ENCODE results near the gene TBC1D4.

The TBC1D4 gene

DNA sequence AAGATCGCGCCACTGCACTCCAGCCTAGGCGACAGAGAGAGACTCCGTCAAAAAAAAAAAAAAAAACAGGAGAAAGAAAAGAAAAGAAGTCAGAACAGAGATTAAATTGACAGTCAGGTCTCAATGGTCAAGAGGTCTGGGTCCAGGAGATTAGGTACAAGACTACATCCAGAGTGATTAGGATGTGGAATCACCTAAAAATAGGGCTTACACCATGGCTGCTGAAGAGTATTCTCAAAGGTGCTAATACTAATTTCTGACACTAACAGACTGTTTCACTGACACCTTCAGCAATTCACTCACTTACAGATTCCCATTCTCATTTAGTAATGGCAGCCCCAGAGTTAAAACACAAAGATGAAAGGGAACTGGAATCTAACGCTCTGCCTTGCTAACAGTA is 91.7 kb downstream of the TBC1D4 start:
- DNase-seq (ENCODE audit: low read depth, low spot score) = no peak

DNA sequence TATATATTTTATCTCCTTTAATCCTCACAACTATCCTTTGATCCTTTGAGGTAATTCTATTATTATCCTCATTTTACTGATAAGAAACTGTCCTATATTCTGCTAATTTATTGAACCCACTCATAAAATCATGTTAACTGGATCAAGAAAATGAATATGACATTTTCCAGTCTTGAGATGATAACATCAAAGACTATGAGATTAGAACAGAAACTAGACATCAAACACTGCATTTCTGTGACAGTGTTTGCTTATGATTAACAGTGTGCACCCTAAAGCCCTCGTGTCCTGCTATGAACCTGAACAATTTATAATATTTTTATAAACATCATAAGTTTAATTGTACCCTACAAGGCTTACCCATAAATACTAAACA is 96.3 kb downstream of the TBC1D4 start:
- DNase-seq (ENCODE audit: low read depth, low spot score) = no peak

DNA sequence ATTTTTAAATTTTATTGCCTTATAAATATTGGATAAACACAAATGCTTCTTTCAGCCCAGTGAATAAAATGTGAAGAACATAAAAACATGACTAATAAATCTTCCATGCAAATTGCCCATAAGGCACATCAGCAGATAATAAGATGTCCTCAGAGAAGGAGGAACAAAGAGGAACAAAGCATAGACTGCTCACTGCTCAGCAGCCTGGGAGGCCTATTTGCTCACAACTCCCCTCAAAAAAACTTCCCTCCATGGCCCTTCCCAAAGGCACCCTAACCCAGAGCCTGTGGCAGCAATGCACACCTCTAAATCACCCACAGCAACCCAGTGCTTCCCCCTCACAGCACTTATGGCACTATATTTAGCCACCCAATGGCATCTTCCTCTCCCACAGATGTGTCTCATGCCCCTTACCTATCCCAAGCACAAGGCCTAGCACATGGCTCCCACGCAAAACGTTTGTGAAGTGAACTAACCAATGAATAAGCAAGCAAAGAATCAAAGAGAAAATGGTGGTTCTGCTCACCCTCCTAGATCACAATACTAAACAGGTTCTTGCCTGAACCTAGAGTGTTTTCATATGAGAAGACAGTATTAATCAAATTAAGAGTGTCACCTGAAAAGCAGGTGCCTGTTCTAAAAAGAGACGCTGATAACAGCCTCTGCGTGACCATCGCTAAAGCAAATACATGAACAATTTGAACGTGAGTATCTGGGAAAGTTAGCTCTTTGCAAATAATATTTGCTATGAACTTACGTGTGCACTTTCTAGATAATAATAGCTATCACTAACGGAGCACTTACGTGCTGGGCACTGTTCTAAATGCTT is 96.9 kb downstream of the TBC1D4 start:
- DNase-seq (ENCODE audit: low read depth, low spot score) = no peak

DNA sequence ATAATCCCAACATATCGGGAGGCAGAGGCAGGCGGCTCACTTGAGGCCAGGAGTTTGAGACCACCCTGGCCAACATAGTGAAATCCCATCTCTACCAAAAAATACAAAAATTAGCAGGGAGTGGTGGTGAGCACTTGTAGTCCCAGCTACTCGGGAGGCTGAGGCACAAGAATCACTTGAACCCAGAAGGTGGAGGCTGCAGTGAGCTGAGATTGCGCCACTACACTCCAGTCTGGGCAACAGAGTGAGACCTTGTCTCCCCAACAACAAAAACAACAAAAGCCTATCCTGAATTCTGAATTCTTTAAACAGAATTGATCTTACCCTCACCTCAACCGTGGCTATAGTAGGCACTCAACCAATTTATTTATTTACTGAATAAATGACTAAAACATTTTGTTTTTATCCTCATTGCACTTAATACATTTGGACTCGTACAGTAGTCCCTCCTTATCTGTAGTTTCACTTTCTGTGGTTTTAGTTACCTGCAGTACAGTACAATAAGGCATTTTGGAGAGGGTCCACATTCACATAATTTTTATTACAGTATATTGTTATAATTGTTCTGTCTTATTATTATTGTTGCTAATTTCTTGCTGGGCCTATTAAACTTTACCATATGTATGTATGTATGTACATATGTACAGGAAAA is 98.8 kb downstream of the TBC1D4 start:
- DNase-seq (ENCODE audit: low read depth, low spot score) = no peak

DNA sequence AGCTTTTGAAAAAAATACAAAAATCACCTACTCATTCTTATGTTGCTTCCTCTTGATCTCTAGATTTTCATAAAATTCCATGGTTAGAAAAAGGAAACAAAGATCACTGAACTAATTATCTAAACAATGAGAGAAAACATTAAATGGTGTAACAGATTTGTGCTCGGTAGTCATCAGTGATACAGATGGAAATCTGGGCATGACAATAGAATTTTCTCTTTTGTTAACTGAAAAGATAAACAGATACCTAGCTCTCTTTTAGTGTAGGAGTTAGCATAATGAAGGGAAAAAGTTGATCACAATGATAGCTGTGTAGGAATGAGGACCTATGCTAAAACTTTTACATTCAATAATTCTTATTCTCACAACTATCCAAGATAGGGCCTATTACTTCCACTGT is 103.7 kb downstream of the TBC1D4 start:
- no peak for DNase-seq (ENCODE audit: low read depth, low spot score)

DNA sequence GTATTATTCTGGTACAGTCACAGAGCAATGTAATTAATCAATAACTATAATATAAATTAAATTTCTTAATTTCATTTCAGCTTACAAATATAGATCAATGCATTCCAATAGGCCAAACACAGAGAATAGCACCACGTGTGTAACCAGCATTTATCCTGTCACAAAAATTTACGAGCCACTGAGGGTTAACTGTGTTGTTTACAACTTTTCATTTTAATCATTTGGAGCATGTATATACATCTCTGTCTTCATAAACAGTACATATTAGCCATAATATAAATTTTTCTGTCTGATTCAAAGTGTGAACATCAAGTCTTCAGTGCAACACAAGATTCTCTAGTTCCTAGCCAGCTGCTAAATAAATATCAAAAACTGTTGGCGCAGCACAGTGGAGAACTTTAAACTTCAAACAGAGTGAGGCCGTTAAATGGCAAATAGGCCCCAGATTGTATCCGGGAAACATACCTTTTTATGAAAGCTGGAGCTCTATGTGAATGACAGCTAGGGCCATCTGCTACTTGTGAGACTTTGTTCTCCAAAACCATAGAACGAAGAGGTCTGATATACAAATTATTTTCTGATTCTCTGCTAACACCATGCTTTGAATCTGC is 105.1 kb downstream of the TBC1D4 start:
- DNase-seq (ENCODE audit: low read depth, low spot score) = no peak

DNA sequence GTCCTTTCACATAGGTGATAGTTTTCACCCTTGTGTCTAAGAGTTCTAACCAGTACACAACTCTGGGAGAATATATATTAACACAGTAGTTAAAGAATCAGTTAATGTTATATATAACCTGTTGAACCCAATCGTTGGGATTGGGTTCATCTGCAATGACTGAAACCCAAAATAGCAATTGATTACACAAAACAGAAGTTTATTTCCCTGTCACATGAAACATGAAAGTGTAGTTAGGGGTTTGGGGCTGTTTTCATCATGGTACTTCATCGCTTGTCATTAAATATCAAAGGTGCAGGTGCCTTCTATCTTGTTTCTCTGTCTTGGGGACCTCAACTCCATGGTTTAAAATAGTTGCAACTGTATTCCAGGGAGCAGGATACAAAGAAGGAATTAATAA is 106.6 kb downstream of the TBC1D4 start:
- DNase-seq (ENCODE audit: low read depth, low spot score) = no peak

DNA sequence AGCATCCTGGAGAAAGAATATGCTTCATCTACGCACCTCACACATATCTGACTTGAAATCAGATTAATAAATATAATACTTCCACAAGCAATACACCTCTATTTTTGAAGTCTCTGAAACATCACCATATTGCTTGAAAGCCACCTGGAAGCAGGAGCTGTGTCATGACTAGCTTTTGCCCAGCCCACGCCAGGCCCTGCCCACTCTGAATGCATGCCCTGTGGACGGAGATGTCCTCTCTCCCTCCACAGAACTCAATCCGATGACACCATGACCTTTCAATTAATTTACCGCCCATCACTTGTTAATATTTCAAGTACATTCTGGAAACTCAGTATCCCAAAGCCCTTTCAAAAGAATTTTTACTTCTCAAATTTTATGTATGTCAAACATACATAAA is 108.0 kb downstream of the TBC1D4 start:
- DNase-seq (ENCODE audit: low read depth, low spot score) = no peak

DNA sequence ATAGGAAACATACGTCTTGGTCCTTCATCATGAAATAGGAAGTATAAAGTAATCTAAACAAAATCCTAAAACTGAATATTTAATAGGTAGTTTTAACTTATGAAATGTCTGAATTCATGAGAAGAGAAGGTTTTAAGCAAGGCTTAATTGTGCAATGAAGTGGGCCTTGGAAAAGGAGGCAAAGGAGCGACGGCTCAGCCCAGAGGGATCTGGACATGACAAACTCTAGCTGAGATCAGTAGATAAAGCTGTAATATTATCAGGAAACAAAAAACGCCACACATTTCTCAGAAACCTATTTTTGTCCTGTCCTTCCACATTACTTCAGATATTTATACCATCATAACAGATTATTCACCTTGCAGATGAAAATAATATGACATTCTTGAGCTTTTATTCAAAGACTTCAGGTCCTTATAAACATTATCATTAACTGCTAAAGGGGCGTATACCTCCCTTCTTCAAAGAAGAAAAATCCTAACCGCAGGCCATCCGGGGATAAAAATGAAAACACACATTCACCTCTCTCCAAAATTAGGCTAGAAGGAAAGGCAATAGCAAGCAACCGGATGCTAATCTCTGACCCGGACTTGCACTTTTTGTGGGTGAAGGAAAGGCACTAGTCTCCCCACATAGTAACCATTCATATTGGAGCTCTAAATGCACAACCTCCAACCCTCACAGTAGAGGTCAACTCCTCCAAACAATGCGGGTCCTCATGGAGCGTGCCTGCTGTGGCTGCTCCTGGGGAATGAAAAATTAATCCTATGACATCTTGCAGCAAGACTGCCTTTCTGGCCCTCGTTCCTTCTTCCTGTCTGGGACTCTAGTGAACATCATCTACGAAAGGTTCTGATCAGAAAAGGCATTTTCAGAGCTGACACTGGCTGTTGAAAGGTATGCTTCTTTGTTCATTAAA is 108.8 kb downstream of the TBC1D4 start:
- DNase-seq (ENCODE audit: low read depth, low spot score) = no peak

DNA sequence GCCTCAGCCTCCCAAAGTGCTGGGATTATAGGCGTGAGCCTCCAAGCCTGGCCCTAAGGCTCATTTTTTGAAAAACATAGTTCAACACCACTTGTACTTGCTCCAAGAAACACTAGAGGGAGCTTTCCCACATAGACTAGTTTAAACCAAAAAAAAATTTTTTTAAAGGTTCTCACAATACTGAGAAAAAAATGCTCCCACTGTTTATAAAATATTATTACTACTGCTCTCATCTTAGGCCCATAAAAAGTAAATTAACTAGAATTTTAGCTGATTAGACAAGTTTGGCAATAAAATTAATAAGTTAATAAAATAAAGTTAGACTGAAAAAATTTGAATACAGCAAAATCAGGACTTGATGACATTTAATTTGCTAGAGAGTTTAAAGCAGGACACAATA is 109.5 kb downstream of the TBC1D4 start:
- no peak for DNase-seq (ENCODE audit: low read depth, low spot score)

DNA sequence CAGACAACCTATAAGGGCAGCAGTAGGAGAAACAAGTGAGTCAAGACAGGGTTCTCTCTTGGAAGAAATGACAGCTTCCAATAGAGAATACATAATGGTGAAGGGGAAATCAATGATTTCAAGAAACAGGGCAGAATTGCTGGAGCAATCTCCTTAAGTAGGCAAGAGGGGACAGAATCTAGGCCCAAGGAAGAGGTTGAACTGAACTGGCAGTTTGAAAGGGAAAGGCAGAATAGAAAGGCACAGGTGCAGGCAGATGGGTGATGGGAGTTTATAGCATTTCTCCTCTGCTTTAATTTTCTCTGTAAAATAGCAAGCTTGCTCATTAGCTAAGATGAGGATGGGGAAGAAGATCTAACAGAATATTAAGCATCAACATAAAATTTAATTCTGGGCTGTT is 110.8 kb downstream of the TBC1D4 start:
- no peak for DNase-seq (ENCODE audit: low read depth, low spot score)

DNA sequence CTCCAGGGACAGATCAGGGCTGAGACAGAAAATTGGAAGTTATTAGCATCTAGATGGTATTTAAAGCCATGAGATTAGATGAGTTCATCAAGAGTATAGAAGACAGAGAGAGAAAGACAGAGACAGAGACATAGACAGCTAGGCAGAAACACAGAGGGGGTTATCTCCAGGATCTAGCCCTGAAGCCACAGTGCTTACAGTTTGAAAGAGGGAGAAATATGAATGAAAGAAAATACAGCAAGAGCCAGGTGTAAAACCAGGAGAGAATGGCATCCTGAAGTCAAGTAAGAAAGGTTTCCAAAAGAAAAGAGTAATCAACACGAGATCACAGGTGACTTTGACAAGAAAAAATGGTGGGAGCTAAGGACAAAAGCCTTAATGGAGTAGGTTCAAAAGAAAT is 111.2 kb downstream of the TBC1D4 start:
- no peak for DNase-seq (ENCODE audit: low read depth, low spot score)

DNA sequence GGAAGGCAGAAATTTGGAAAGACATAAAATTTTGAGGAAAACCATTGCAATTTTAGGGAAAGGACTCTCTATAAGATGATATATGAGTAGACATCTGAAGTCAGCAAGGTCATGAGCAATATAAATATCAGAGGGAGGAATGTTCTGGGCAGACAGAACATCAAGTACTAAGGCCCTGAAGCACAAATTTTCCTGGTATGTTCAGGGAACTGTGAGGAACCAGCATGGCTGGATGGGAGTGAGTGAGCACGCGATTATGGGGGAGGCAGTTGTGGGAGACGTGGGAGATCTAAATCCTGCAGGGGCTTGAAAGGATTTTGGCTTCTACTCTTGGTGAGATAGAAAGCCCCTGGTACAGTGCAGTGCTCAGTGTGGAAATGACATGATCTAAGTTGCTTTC is 112.0 kb downstream of the TBC1D4 start:
- DNase-seq (ENCODE audit: low read depth, low spot score) = no peak

DNA sequence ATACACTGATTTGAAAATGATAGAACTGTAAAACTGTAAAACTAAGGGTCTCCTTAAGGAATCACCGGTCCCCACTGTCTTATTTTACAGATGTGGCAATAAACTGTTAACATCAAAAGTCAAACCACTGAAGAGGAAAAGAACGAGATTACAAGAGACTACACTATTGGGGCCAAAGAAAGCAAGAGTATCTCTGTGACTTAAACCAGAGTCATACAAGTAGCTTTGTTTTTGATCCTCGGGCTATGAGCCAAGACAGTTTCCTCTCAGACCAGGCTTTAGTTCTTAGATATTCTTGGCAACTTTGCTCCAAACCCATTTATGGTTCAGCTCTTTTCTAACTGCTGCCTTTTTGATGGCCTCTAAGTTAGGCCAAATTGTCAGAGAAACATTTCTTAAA is 113.8 kb downstream of the TBC1D4 start:
- DNase-seq (ENCODE audit: low read depth, low spot score) = peak; percentile 71

DNA sequence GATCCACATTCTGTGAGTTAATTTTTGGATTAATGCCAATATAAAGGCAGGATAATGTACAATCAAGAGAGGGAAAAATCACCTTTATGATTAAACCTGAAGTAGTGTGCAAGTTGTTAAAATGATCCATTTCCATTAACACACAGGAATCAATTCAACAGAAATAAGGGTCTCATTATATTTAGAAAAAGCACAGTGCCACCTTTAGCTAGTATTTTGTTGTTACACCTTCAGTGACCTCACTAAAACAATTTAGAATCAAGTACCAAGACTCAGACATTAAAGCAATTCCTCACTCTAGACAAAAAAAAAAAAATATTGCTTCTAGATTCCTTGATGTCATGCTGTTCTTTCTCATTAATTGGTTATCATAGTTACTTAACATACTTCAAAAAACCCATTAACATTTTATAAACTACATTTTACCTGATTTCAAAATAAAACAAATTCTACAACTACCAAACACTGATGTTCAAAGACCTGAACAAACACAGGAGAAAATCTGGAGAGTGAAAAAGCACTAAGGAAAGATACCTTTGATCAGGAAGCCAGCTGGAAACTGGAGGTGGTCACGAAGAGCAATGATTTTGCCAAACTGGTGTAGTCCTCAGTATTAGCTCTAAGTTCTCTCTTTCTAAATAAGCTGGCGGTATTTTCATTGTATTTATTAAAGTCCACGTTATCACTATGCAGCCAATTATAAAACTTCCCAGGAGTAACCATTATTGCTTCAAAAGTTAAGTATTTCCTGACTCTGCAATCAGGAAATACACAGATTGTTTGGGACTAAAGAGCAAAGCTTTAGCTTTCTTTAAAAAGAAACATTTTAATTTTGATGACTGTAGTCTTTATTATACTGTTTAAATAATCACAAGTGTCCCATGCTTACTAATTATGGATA is 115.3 kb downstream of the TBC1D4 start:
- no peak for DNase-seq (ENCODE audit: low read depth, low spot score)

DNA sequence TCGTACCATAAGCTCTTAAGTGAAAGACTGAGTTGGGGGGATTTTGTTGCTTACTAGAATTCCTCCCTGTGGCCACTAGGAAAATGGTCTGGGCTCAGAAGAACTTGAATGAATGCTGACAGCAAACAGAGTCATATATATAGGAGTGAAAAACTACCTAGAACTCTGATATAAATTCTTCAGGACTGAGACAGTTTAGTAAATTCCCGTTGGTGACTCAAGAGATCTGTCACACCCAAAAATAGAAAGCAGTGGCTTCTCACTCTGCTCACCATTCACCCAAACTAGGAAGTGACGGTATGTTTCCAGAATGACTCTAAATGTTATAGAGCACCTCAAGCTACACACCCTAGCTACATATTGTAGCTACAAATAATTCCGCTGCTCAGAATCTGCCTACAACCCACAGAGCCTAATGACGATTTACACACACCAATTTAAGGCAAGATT is 116.2 kb downstream of the TBC1D4 start:
- no peak for DNase-seq (ENCODE audit: low read depth, low spot score)

DNA sequence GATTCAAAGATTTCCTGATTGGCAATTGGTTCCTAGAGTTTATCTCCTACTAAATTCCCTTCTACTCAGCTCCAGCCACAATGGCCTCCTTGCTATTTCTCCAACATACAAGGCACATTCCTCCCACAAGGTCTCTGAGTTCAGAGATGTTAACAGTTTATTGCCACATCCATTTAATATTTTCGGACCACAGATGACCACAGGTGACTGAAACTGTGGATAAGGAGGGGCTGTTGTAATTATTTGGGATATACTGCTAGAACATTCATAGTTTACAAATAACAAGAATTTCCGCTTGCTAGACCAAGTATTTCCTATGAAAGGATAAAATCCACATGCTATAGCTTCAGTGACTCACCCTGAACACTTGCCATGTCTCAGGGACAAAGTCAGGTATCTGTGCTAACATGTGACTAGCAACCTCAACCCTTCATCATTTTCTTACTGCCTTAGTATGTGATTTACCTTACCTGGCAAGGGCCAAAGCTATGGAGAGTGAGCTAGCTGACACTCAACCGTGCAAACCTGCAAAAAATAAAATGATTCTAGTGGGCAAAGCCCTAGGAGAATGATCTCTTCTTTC is 117.7 kb downstream of the TBC1D4 start:
- DNase-seq (ENCODE audit: low read depth, low spot score) = no peak

DNA sequence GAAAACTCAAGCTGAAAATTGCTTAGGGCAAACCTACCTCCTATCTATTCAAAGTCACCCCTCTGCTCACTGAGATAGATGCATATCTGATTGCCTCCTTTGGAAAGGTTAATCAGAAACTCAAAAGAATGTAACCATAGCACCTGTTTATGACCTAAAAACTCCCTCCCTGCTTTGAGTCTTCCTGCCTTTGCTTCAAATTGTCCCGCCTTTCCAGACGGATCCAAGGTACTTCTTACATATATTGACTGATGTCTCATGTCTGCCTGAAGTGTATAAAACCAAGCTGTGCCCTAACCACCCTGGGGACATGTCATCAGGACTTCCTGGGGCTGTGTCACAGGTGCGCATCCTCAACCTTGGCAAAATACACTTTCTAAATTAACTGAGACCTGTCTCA is 118.6 kb downstream of the TBC1D4 start:
- no peak for DNase-seq (ENCODE audit: low read depth, low spot score)

DNA sequence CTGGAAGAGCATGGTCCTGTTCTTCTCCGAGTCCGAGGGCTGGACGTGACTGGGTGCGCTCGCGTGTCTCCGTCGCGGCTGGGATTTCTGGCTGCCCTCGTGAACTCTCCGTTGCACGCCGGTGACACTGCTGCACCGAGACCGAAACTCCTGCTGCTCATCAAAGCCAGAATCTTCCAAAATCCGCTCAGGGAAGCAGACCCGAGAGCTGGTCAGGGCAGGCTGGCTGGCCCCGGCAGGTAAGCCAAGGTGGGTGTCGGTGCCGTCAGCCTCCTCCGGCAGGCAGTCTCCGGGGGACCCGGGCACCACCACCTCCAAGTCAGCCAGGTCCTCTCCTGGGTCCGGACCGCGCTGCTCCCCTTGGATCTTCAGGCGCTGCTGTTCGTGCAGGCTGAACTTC is 119.9 kb downstream of the TBC1D4 start:
- no peak for DNase-seq (ENCODE audit: low read depth, low spot score)

DNA sequence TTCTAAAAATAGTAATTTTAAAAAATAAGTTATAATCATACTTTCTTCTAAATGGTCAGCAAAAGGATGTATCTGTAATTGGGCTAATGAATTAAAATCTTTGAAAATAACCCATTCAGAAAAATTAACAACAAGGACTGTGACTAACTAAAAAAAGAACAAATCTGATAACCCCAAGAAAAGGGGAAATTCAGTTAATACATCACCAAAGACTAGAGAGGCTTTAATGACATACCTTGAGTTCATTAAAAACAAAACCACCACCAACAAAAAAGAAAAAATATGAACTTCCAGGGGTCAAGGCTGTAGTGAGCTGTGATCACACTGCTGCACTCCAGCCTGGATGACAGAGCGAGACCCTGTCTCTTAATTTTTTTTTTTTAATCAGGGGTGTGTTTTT is 121.8 kb downstream of the TBC1D4 start:
- no peak for DNase-seq (ENCODE audit: low read depth, low spot score)

DNA sequence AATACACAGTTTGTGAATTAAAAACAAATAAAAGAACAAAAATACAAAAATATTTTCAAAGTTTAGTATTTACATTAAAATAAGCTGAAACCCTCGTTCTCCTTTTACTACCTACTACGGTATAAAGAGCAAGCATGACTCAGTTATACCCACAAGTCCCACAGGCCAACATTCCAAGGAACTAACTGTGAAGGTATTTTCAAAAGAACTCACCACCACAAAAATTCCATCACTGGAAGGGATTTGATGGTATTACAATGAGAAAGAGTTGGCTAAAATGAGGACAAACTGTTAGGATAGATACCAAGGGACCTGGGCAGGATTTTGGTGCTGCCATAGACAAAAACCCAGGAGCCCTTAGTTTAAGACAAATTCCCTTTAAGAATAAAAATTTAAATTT is 122.7 kb downstream of the TBC1D4 start:
- no peak for DNase-seq (ENCODE audit: low read depth, low spot score)
